ENCODE data around the gene VAT1L.

Gene VAT1L

GRCh38 chr16:77922228-77922754 lies 133.9 kb downstream of the VAT1L start:
- TF ChIP-seq CTCF (IDR thresholded peaks at IDR 0.05; ENCODE audit: unreplicated experiment in 3 of 3): no peak
- Mint-ChIP-seq H3K4me3 (no peak overlapping the region), H3K36me3 (ENCODE audit: low read depth) (no peaks in the 10 kb centered on the region), H3K9me3 (no peaks in the 10 kb centered on the region), H3K27ac (no peak overlapping the region), H3K27me3 (ENCODE audit: low read depth) (peaks cover 14% of the 10 kb centered on the region), H3K4me1 (peaks cover 13% of the 10 kb centered on the region)

GRCh38 chr16:77925531-77925930 lies 137.2 kb downstream of the VAT1L start:
- Mint-ChIP-seq H3K4me3 (no peak overlapping the region), H3K9me3 (no peaks in the 10 kb centered on the region), H3K27me3 (ENCODE audit: low read depth) (peaks cover 19% of the 10 kb centered on the region), H3K27ac (no peak overlapping the region), H3K4me1 (peaks cover 4% of the 10 kb centered on the region), H3K36me3 (ENCODE audit: low read depth) (no peaks in the 10 kb centered on the region)
- no peak for TF ChIP-seq CTCF (IDR thresholded peaks at IDR 0.05; ENCODE audit: unreplicated experiment in 3 of 3)

GRCh38 chr16:77928096-77928495 lies 139.7 kb downstream of the VAT1L start:
- TF ChIP-seq CTCF (IDR thresholded peaks at IDR 0.05; ENCODE audit: unreplicated experiment in 3 of 3): no peak
- Mint-ChIP-seq H3K27me3 (ENCODE audit: low read depth) (peaks cover 19% of the 10 kb centered on the region), H3K4me3 (no peak overlapping the region), H3K4me1 (peaks cover 4% of the 10 kb centered on the region), H3K36me3 (ENCODE audit: low read depth) (no peaks in the 10 kb centered on the region), H3K9me3 (no peaks in the 10 kb centered on the region), H3K27ac (no peak overlapping the region)

GRCh38 chr16:77929004-77929403 lies 140.6 kb downstream of the VAT1L start:
- Mint-ChIP-seq H3K4me1 (peaks cover 4% of the 10 kb centered on the region), H3K4me3 (no peak overlapping the region), H3K27ac (no peak overlapping the region), H3K36me3 (ENCODE audit: low read depth) (no peaks in the 10 kb centered on the region), H3K9me3 (no peaks in the 10 kb centered on the region), H3K27me3 (ENCODE audit: low read depth) (peaks cover 17% of the 10 kb centered on the region)
- TF ChIP-seq CTCF (IDR thresholded peaks at IDR 0.05; ENCODE audit: unreplicated experiment in 3 of 3): no peak

- Mint-ChIP-seq H3K4me1 (no peaks in the 10 kb centered on the region), H3K9me3 (no peaks in the 10 kb centered on the region), H3K27ac (no peak overlapping the region), H3K4me3 (no peak overlapping the region), H3K27me3 (ENCODE audit: low read depth) (peaks cover 13% of the 10 kb centered on the region), H3K36me3 (ENCODE audit: low read depth) (no peaks in the 10 kb centered on the region)
- no peak for TF ChIP-seq CTCF (IDR thresholded peaks at IDR 0.05; ENCODE audit: unreplicated experiment in 3 of 3)
Observed at GRCh38 chr16:77931058-77931457, 142.7 kb downstream of the VAT1L start.

- no peaks in the 10 kb centered on the region for H3K36me3 Mint-ChIP-seq (ENCODE audit: low read depth)
- H3K27ac Mint-ChIP-seq: no peak overlapping the region
Observed at GRCh38 chr16:77937473-77938149, 149.2 kb downstream of the VAT1L start.

More at GRCh38 chr16:77937473-77938149, 149.2 kb downstream of the VAT1L start:
- Mint-ChIP-seq H3K9me3 (peaks cover 2% of the 10 kb centered on the region), H3K4me3 (no peak overlapping the region), H3K4me1 (no peaks in the 10 kb centered on the region), H3K27me3 (ENCODE audit: low read depth) (peaks cover 4% of the 10 kb centered on the region)
- TF ChIP-seq CTCF (IDR thresholded peaks at IDR 0.05; ENCODE audit: unreplicated experiment in 3 of 3): no peak

All from nephron (organoid).